ENCODE results near the gene HOXD8. TPM values are rescaled to one million over a fixed set of nuclear protein-coding genes. Genes with fewer than 3 reads are reported as not detected.
A peak's percentile ranks its signal among the peaks of the same experiment; 100 is the strongest.

HOXD8 gene
- total and polyA plus RNA-seq, 5 donors, result 0.11 to 0.63 (median 0.38) TPM

DNA sequence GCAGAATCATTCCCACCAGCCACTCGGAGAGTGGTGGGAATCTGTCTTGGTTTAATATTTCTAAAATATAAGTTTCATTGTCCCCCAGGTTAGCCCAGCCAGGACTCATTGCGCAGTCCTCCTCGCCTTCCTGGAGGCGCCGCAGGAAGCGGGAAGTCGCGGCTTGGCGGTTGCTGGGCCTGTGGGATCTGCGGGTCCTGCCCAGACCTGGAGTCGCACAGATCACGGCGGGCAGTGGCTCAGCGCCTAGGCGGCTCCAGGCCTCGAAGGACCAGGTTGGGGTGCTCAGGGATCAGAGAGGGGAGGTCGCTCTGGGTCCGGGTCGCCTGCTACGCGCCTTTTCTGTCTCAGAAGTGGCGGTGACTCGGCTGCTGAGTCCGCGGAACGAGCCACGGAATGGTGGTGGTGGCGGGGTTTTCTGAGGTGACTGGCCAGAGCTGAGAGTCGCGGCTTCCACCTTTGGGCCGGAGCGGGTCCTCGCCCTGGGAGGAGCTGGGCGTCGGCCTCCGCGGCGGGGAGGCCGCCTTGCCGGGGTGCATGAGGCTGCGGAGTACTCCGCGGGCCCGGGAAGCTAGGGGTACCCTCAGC is 30.3 kb downstream of the HOXD8 start:
- Histone ChIP-seq H3K27ac (ENCODE audit: low read length) (no peak overlapping the region), H3K9me3 (ENCODE audit: control insufficient read depth, low read length) (no peaks in the 10 kb centered on the region), H3K4me3 (ENCODE audit: low read length) (peak overlapping the region; percentile 12), H3K27me3 (ENCODE audit: control insufficient read depth, insufficient read depth) (no peaks in the 10 kb centered on the region), H3K4me1 (ENCODE audit: control insufficient read depth, insufficient read depth, low read length) (peaks cover 5% of the 10 kb centered on the region)
- 7% methylated on average over 44 of the region's 44 CpGs for WGBS
- ATAC-seq (no peak), DNase-seq (no peak)
- intact Hi-C loops (cut with DNase I), result no loop called here

- ATAC-seq (no peak), DNase-seq (no peak)
- Histone ChIP-seq H3K4me3 (ENCODE audit: low read length) (peak overlapping the region; percentile 12), H3K9me3 (ENCODE audit: control insufficient read depth, low read length) (no peaks in the 10 kb centered on the region), H3K4me1 (ENCODE audit: control insufficient read depth, insufficient read depth, low read length) (peaks cover 5% of the 10 kb centered on the region), H3K27ac (ENCODE audit: low read length) (no peak overlapping the region), H3K27me3 (ENCODE audit: control insufficient read depth, insufficient read depth) (no peaks in the 10 kb centered on the region)
- 7% methylated on average over 50 of the region's 50 CpGs for whole genome bisulfite sequencing
- intact Hi-C loops (cut with DNase I), result no loop called here
These were observed 30.9 kb downstream of the HOXD8 start for GRCh38 chr2:176160251-176160985.

GRCh38 chr2:176160986-176161824 is 31.7 kb downstream of the HOXD8 start:
- H3K27ac ChIP-seq (ENCODE audit: low read length), result no peak overlapping the region
- DNase-seq (no peak), ATAC-seq (no peak)
- no peaks in the 10 kb centered on the region for H3K27me3 ChIP-seq (ENCODE audit: control insufficient read depth, insufficient read depth)
- H3K9me3 ChIP-seq (ENCODE audit: control insufficient read depth, low read length), result no peaks in the 10 kb centered on the region
- no peak overlapping the region for H3K4me3 ChIP-seq (ENCODE audit: low read length)
- H3K4me1 ChIP-seq (ENCODE audit: control insufficient read depth, insufficient read depth, low read length), result peaks cover 5% of the 10 kb centered on the region
- 21% methylated on average over 22 of the region's 22 CpGs for WGBS
- intact Hi-C loops (cut with DNase I), result no loop called here

GRCh38 chr2:176161825-176162626 is 32.5 kb downstream of the HOXD8 start:
- H3K4me3 ChIP-seq (ENCODE audit: low read length), result no peak overlapping the region
- no peaks in the 10 kb centered on the region for H3K9me3 ChIP-seq (ENCODE audit: control insufficient read depth, low read length)
- ATAC-seq, result no peak
- H3K4me1 ChIP-seq (ENCODE audit: control insufficient read depth, insufficient read depth, low read length), result peaks cover 5% of the 10 kb centered on the region
- no peak overlapping the region for H3K27ac ChIP-seq (ENCODE audit: low read length)
- no peaks in the 10 kb centered on the region for H3K27me3 ChIP-seq (ENCODE audit: control insufficient read depth, insufficient read depth)
- no peak for DNase-seq
- intact Hi-C loops (cut with DNase I), result no loop called here
- WGBS, result 10% methylated on average over 22 of the region's 22 CpGs

DNA sequence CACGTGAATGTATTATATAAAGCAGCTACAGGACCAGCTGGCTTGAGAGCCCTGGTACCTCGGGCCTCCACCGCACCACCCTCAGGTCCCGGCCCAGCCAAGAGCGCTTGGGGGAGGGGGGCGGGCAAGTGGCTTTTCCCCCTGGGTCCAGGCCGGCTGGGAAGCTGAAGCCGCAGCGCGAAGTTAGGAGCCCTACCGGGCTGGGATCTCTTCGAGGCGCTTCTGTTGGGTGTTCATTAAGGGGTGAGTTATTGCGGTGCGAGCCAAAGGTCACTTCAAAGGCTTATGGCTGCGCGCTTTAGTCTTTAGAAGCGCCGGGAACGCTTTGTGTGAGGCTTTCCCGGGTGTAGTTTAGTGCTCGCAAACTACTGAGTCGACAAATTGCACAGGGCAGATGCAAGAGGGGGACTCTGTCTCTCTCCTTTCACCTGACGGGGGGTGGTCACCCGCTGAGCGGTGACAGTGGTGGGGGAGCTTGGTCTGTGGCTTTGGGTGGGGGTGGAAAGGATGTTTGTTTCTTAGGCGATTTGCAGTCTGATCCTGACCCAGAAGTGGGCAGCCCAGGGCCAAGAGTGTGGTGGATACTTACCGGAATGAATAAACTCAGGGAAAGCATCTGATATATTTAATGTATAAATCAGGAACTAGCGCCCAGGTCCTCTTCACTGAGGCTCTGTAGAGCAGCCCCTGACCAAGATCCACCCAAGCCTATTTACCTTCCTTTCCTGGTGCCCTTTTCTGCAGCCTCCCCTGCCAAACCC is 33.6 kb downstream of the HOXD8 start:
- ATAC-seq (no peak), DNase-seq (no peak)
- Histone ChIP-seq H3K27me3 (ENCODE audit: control insufficient read depth, insufficient read depth) (peaks cover 3% of the 10 kb centered on the region), H3K27ac (ENCODE audit: low read length) (no peak overlapping the region), H3K4me3 (ENCODE audit: low read length) (no peak overlapping the region), H3K4me1 (ENCODE audit: control insufficient read depth, insufficient read depth, low read length) (peaks cover 5% of the 10 kb centered on the region), H3K9me3 (ENCODE audit: control insufficient read depth, low read length) (no peaks in the 10 kb centered on the region)
- intact Hi-C loops (cut with DNase I), result no loop called here
- 8% methylated on average over 29 of the region's 29 CpGs for whole genome bisulfite sequencing

- intact Hi-C loops (cut with DNase I), result no loop called here
- no peaks in the 10 kb centered on the region for H3K9me3 ChIP-seq (ENCODE audit: control insufficient read depth, low read length)
- DNase-seq, result no peak
- H3K27ac ChIP-seq (ENCODE audit: low read length), result no peak overlapping the region
- H3K4me3 ChIP-seq (ENCODE audit: low read length), result no peak overlapping the region
- H3K4me1 ChIP-seq (ENCODE audit: control insufficient read depth, insufficient read depth, low read length), result peaks cover 5% of the 10 kb centered on the region
- no peak for ATAC-seq
- WGBS, result 14% methylated on average over 12 of the region's 12 CpGs
- peaks cover 3% of the 10 kb centered on the region for H3K27me3 ChIP-seq (ENCODE audit: control insufficient read depth, insufficient read depth)
These were observed 34.2 kb downstream of the HOXD8 start for GRCh38 chr2:176163672-176164056.

DNA sequence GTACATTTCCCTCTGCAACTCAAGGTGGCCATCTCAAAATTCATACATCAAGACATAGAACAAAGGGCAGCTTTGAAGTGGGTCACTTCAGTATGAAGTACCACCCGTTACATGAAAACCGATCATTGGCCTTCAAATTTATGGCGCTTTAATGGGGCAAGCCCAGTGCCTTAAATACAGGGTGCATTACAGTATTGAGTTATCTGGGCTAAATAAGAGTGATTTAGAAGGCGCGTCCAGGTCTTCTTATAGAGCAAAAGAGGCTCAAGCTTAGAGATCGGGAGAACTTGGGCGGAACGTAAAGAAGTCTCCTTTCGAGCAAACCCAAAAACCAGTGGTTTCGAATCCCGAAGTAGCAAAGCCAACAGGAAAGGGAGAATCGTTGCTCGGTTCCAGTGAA is 34.7 kb downstream of the HOXD8 start:
- peaks cover 5% of the 10 kb centered on the region for H3K4me1 ChIP-seq (ENCODE audit: control insufficient read depth, insufficient read depth, low read length)
- ATAC-seq, result no peak

GRCh38 chr2:176164611-176165369 is 35.3 kb downstream of the HOXD8 start:
- no peak for DNase-seq
- 9% methylated on average over 52 of the region's 52 CpGs for WGBS
- Histone ChIP-seq H3K4me3 (ENCODE audit: low read length) (no peak overlapping the region), H3K9me3 (ENCODE audit: control insufficient read depth, low read length) (no peaks in the 10 kb centered on the region), H3K27ac (ENCODE audit: low read length) (no peak overlapping the region), H3K27me3 (ENCODE audit: control insufficient read depth, insufficient read depth) (peaks cover 6% of the 10 kb centered on the region), H3K4me1 (ENCODE audit: control insufficient read depth, insufficient read depth, low read length) (peaks cover under 1% of the 10 kb centered on the region)
- no peak for ATAC-seq
- intact Hi-C loops (cut with DNase I), result no loop called here

More for the DNA sequence above, 34.7 kb downstream of the HOXD8 start:
- no peak overlapping the region for H3K4me3 ChIP-seq (ENCODE audit: low read length)
- H3K9me3 ChIP-seq (ENCODE audit: control insufficient read depth, low read length), result no peaks in the 10 kb centered on the region
- peaks cover 3% of the 10 kb centered on the region for H3K27me3 ChIP-seq (ENCODE audit: control insufficient read depth, insufficient read depth)
- 19% methylated on average over 13 of the region's 13 CpGs for WGBS
- no peak overlapping the region for H3K27ac ChIP-seq (ENCODE audit: low read length)
- no peak for DNase-seq
- intact Hi-C loops (cut with DNase I), result no loop called here

- DNase-seq (no peak), ATAC-seq (no peak)
- Histone ChIP-seq H3K4me3 (ENCODE audit: low read length) (no peak overlapping the region), H3K4me1 (ENCODE audit: control insufficient read depth, insufficient read depth, low read length) (no peaks in the 10 kb centered on the region), H3K27me3 (ENCODE audit: control insufficient read depth, insufficient read depth) (peaks cover 11% of the 10 kb centered on the region), H3K27ac (ENCODE audit: low read length) (no peak overlapping the region), H3K9me3 (ENCODE audit: control insufficient read depth, low read length) (no peaks in the 10 kb centered on the region)
- WGBS, result 8% methylated on average over 26 of the region's 26 CpGs
- intact Hi-C loops (cut with DNase I), result no loop called here
These were observed 36.0 kb downstream of the HOXD8 start for GRCh38 chr2:176165370-176166050.
